AG20443 (cell line): ENCODE measurements around the gene UCK2.
"Not testable (repeated sequence)": the region's sequence is repeated elsewhere in the genome, so short reads cannot be mapped to it uniquely, and the experiment has no call there.

Experiments used
- DNase-seq: peaks from one replicate; pipeline ENCODE4 v3.0.0; 2012; ENCODE audit warnings: low spot score, mixed read lengths

Gene UCK2

DNA sequence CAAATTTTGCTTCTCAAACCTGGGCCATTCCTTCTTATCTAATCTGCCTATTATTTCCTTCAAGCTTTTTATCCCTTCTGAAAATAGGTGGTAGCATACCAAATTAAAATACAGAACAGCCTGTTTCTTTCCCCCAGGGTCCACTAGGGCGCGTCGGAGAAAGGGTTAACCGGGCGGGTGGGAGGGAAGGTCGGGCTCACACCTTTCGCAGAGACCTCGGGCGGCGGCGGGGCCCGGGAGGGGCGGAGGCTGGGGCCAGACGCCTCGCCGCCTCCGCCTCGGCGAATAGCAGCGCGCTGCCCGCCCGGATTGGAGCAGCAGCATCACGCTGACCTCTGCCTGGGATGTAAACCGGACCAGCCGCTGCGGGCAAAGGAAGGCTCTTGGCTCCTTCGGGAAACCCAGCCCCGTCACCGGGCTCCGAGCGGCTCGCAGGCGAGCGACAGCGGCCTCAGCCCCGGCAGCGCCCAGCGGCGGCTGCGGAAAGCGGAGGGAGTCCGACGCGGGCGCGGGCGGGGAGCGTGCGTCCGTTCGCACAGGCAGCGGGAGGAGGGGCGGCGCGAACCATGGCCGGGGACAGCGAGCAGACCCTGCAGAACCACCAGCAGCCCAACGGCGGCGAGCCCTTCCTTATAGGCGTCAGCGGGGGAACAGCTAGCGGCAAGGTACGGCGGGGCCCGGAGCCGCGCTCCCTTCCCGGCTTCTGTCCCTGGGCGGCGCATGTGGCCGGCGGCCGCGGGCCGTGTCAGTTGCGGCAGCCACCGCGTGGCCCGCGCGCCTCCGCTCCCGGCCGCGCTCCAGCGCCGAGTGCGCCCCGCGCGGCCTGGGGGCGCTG lies at the start of gene UCK2:
Gene UCK2, plus strand, starts transcription at position 347 of the 835 bp plus-strand sequence. Its CDS starts 220 bp downstream, at position 567.
- peak; percentile 94 for DNase-seq

DNA sequence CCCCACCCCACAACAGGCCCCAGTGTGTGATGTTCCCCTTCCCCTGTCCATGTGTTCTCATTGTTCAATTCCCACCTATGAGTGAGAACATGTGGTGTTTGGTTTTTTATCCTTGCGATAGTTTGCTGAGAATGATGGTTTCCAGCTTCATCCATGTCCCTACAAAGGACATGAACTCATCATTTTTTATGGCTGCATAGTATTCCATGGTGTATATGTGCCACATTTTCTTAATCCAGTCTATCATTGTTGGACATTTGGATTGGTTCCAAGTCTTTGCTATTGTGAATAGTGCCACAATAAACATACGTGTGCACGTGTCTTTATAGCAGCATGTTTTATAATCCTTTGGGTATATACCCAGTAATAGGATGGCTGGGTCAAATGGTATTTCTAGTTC lies 49.2 kb upstream of the UCK2 start:
- DNase-seq: not testable (repeated sequence)

DNA sequence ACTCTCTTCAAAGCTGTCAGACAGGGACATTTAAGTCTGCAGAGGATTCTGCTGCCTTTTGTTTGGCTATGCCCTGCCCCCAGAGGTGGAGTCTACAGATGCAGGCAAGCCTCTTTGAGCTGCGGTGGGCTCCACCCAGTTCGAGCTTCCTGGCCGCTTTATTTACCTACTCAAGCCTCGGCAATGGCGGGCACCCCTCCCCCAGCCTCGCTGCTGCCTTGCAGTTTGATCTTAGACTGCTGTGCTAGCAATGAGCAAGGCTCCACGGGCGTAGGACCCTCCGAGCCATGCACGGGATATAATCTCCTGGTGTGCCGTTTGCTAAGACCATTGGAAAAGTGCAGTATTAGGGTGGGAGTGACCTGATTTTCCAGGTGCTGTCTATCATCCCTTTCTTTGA lies 43.9 kb upstream of the UCK2 start:
- DNase-seq: not testable (repeated sequence)

DNA sequence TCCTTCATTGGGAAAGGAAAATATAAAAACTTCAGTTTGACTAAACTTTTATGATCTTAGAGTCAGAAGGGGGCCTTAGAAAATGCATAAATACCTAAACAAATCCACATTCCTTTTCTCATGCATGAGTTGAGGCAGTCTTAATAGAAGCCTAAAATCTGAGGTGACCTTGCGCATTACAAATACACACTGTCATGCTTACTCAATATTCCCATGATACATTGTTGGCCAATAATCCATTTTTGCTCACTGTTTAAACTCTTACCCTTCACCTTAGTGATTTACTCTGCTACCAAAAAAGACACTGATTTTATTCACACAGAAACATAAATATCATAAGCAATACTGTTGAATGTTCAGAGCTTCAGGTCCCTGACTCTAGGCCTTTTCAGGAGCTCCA lies 39.7 kb upstream of the UCK2 start:
- no peak for DNase-seq

DNA sequence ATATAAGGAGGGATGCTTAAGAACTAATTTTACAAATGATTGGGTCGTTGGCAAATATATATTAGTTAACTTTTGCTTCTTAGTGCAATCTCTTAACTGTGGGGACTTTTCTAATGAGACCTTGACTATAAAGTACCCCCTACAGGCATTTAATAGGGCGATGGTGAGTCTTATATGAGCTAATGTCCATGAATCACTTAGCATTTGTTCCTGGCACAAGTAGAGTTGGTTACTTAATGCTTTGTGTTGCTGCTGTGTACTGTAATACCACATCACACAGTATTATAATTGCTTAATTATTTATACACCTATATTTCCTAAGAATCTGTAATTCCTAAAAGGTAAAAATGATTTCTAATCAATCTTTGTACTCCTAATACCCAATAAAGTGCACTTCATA lies 33.5 kb upstream of the UCK2 start:
- no peak for DNase-seq

DNA sequence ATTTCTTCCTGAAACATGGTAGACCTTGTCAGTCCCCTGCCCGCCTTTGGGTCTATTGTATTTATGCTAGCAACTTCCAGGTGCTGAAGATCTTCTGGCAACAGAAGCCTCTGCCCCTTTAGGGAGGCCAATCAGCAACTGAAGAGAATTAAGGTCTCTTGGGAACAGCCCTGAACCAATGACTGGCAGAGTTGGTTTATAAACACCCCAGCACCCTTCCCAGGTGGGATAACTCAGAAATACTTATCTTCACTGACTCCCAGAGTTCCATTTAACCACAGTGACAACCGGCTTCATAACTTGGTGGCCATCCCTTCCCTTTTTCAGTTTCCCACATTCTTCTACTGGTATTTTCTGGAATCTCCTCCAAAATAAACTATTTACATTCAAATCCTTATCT lies 31.5 kb upstream of the UCK2 start:
- DNase-seq: no peak

DNA sequence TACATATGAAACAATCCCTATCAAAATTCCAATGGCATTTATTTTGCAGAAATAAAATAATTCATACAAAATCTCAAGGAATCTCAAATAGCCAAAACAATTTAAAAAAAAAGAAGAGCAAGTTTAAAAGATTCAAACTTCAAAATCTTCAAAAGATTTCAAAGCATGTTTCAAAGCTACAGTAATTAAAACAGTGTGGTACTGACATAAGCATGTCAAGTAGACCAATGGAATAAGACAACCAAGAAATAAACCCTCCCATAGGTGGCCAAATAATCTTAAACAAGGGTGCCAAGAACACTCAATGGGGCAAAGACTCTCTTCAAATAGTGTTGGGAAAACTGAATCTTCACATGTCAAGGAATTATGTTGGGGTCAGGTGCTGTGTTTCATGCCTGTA lies 28.0 kb upstream of the UCK2 start:
- DNase-seq: no peak

DNA sequence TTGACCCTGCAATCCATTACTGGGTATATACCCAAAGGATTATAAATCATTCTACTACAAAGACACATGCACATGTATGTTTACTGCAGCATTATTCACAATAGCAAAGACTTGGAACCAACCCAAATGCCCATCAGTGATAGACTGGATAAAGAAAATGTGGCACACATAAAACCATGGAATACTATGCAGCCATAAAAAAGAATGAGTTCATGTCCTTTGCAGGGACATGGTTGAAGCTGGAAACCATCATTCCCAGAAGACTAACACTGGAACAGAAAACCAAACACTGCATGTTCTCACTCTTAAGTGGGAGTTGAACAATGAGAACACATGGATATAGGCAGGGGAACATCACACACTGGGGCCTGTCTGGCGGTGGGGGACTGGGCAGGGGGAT lies 22.9 kb upstream of the UCK2 start:
- not testable (repeated sequence) for DNase-seq

DNA sequence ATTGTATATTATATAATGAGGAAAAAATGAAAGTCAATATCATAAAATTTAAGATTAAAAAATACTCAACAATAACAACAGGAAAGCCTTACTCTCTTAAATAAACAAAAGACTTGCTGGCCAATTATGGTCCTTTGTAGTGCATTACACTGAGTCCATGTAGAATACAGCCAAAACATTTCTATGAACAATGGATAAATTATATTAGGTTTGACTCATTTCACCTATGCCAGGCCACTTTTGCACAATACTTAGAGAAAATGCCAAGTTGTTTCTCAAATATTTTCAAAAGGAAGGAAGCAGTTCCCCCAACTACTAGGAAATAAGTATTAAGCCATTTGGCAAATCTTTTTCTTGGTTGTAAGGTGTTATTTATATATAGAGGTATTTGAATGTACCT lies 19.8 kb upstream of the UCK2 start:
- DNase-seq: no peak

DNA sequence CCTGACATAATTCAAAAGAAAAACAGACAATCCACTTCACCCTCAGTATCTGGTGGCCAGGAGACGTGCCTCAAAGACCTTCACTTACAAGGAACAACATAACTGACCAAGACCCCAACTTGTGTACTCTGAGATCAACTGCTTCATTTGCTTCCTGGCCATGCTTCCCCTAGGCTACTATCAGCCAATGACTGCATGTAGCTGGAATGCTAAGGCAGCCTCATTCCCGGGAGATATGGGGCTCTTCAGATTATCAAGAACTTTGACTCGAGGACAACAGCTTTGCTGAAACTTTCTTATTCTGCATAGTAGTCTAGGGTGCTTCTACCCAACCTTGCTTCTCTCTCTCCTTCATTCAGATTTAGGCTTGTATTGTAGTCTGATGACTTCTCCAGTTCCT lies 11.7 kb upstream of the UCK2 start:
- peak; percentile 35 for DNase-seq

DNA sequence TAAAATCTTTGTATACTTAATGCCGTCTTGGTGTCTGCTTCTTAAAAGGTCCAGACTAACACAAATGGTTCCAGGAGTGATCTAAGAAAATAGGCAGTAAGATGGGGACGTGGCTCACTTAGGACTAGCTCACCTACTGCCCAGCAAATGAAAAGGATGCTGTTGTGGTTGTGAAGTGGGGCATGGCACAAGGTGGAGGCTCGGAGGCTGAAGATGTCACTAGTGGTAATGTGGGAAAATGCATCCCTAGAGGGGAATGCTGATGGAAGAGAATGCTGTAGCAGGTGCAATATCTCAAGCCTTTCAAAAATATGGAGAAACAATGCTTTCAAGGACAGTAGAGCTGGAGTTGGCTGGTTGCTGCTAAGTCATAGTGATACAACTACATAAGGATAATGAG lies 11.3 kb upstream of the UCK2 start:
- DNase-seq: no peak

DNA sequence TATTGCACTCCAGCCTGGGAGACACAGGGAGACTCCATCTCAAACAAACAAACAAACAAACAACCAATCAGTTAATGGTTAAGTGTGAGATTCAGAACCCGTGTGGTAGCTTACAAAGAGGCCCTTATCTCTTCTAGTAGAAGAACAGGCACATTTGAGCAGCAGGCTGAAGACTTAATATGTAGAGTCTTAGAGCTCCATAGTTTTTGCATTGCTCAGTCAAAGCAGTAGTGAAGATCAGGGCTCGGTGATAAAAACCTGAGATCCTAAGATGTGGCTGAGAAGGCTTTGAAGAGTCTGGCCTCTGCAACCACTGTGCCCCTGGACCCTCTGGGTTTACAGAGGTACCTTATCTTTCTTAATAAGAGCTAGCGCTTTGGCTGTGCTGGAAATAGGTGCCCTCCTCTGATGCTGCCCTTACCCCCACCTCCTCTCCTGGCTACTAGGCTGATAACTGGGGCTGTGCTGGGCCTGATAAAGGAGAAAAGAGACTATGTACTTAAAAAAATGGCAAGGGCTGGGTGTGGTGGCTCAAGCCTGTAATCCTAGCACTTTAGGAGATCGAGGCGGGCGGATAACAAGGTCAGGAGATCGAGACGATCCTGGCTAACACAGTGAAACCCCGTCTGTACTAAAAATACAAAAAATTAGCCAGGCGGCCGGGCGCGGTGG lies 10.5 kb upstream of the UCK2 start:
- DNase-seq: no peak

DNA sequence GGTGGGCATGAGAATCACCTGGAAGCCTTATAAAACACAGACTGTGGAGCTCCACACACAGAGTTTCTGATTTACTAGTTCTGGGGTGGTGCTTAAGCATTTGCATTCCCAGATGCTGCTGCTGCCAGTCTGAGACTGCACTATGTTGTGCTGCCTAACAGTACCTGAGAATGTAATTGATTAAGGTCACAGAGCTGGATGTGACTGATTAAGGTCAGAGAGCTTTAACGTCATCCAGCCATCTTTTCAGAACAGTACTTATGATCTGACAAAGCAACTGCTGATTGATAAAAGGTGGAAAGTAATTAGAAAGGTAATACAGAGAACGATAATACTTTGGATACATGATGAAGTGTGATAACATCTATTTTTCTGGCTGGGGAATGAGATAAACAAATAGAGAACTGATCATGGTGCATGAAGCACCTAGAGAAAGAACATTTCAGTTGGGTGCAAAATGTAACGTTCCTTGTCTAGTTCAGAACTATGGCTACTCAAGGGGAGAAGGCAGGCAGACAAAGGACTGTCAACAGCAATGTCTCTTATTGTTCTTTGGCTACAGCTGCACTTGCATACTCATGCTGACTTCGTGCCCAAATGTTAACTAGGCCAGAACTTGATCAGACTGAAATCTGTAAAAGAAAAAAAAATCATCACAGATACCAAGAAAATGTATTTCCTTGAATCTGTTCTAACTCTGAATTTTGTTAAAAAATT lies 3.7 kb upstream of the UCK2 start:
- no peak for DNase-seq

DNA sequence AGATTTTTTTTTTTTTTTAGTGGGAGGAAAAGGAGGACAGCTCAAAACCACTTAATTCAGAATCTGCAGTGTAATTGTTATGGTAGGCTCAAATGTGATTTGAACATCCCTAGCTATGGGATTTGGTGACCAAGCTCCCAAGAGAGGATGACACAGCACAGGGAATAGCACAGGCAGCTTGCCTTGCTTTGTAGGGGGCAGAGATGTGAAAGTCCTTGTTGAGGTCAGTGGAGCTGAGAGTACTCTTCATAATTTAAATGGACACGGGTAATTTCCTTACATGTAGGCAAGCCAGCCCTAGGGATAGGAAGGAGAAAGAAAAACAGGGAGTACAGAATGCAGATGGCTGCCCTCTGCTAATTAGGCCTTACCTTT lies 3.2 kb upstream of the UCK2 start:
- no peak for DNase-seq

DNA sequence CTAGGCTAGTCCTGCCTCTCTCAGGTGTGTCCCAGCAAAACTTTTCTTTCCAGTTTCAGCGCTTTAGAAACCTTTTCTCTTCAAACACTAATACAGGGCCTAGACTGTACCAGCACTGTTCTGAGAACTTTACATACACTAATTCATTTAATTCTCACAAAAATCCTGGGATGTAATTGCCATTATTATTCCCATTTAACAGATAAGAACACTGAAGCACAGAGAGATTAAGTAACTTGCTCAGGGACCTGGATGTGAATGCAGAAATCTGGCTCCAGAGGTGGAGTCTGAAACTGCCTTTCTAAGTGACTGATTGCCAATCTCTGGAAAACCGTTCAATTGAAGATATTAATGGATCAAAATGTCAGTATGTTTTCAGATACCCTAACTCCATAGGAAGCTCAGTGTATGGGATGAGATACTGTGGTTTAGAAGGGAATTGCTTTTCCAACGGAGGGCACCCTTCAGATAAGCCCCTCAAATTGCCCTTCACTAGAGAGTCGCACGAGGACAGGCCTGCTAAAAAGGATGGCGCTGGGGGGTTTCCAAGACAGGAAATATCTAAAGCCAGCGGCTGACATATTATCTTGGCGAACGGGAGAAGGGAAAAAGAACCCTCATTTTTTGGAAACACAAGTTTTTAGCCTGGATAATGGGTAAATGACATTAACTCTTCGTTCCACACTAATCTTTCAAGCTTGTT lies 698 bp upstream of the UCK2 start:
- no peak for DNase-seq

DNA sequence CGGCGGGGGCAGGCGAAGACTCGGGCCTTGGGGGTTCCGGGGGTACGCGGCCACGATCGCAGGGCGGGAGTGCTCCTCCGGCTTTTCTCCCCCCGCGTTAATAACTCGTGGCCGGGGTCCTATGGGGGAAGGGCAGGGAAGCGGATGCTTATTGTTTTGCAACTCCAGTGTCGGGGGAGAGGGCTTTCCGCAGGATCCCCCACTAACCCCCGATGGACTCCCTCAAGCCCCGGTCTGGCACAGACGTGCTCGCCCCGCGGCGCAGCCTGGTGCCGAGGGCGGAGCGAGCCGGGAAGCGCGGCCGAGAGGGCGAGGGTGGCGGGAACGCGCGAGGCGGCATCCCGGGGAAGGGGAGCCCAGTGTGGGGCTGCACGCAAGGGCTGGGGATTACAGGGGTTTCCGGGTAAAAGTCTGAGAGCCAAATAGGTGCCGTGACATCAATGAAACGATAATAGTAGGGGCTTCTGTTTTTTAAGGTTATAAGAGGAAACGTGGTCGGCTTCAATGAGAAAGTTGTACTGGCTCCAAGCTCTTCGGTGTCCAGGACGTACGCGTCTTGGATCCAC lies 772 bp downstream of the UCK2 start:
- DNase-seq: peak; percentile 74

DNA sequence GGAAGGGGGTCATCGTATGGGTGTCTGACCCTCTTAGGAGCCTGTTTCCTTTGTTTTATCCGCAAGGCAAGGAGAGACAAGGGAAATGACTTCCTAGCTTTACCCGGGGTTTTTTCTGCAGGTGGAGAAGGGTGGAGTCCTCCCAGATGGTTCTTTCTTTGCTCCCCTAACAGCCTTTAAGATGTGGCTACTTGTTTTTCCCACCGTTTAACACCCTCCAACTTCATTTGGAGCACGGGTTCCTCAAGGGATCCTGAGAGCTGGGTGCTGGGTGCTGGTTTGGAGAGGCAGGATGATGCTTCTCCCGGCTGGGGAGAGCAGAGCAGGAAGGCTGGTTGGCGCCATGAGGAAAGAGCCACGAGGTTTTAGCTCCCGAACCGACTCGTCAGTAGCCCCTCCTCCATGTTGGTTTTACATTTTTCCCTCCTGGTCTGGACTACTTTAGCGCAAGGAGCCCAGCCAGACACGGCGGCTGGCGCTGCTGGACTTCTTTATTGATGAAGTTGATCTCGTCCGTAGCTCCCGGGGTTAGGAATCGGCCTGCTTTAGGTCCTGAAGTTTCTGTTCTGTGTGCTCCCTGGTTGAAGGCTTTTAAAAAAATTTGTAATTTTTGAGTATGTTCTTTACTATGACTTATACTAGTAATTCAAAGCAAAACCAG lies 1.4 kb downstream of the UCK2 start:
- DNase-seq: peak; percentile 84

DNA sequence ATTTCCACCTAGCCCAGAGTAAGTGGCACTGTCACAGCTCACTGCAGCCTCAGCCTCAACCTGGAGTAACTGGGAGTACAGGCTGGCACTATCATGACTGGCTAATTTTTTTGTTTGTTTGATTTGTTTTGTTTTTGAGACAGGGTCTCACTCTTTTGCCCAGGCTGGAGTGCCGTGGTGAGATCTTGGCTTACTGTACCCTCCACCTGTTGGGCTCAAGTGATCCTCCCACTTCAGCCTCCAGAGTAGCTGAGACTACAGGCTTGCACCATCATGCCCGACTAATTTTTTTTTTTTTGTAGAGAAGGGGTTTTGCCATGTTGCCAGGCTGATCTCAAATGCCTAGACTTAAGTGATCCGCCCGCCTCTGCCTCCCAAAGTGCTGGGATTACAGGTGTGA lies 2.5 kb downstream of the UCK2 start:
- DNase-seq: no peak

DNA sequence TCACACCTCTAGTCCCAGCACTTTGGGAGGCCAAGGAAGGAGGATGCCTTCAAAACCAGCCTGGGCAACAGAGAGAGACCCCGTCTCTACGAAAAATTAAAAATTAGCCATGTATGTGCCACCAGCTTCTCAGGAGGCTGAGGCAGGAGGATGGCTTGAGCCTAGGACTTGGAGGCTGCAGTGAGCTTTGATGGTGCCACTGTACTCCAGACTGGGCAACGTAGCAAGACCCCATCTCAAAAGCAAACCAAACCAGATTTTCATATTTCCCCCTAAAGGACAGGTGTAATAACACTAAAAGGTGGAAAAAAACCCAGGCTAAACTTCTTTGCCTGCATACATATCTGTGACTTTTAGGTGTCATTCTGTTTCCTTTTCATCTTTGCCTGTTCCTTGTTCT lies 3.7 kb downstream of the UCK2 start:
- no peak for DNase-seq

DNA sequence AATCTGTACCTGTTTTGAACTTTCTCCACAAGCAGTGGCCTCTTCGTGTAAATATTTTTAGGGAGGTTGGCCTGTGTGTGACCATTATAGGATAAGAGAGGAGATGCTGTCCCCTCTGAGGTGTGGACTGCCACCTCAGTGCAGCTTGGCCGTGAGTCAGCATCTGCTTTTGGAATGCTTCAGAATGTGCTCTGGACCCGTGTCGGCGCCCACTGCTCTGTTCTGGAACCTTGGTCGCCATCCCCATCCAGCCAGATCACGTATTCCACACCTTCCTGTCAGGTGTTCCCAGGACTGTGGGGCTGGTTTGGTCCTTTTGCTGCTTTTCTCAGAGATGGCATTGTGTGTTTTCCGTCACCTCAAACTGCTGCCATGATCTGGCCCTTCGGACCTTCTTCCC lies 5.5 kb downstream of the UCK2 start:
- DNase-seq: no peak

DNA sequence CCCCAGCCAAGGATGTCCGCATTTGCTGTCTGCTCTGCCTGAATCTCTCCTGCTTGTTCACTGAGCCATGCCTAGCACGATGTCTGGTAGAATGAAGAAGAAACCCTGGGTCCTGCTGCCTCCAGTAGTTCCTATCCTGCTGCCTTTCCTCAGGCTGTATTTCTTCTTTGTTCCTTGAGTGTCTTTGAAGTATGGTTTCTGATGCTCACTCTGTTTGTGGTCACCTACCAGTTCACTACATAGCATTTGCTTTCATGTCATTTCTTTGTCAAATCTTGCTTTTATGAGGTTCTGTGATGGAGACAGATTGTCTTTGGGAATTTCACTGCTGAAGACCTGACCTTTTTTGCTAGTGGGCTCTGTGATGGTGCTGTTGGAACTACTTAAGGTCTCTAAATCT lies 5.9 kb downstream of the UCK2 start:
- no peak for DNase-seq

DNA sequence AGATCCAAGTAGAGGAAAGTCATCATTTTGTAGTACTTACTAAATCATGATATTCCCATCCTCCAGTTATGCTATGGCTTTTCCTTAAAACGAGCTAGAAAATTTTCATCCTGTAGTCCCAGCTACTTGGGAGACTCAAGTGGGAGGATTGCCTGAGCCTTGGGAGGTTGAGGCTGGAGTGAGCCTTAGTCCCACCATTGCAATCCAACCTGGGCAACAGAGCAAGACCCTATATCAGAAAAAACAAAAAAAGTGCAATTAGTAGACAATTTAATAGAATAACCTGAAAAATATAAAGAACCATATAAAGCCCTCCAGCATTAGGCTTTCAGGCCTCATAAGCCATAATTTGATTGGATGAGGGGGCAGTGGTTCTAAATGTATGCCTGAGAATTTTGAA lies 6.8 kb downstream of the UCK2 start:
- no peak for DNase-seq
